SK-N-MC (cell line): ENCODE results near the gene CST5.
"Not testable (repeated sequence)": the region's sequence is repeated elsewhere in the genome, so short reads cannot be mapped to it uniquely, and the experiment has no call there.

Experiments used
- DNase-seq: peaks from one replicate; pipeline ENCODE4 v3.0.0-alpha.2; 2011; ENCODE audit warnings: low read depth, low spot score
- H3K27ac ChIP-seq: fragments of 200-600 bp; sonication (generic); 2 replicates; pipeline ENCODE4 v1.5.1; 2016; ENCODE audit warnings: mixed run types
- H3K36me3 ChIP-seq: fragments of 200-600 bp; sonication (generic); 2 replicates; pipeline ENCODE4 v1.6.1; 2017; ENCODE audit warnings: antibody characterized with exemption, low read length, mixed read lengths; ENCODE audit not compliant: insufficient read depth
- H3K4me3 ChIP-seq: fragments of 200-600 bp; sonication (generic); 2 replicates; pipeline ENCODE4 v1.5.1; 2016
- H3K9ac ChIP-seq: fragments of 200-600 bp; sonication (generic); 2 replicates; pipeline ENCODE4 v1.8.0; 2017; ENCODE audit warnings: mixed run types, mixed read lengths; ENCODE audit not compliant: insufficient read length
- H3K9me3 ChIP-seq: fragments of 200-600 bp; sonication (generic); 2 replicates; pipeline ENCODE4 v1.6.1; 2017; ENCODE audit warnings: low read depth, mild to moderate bottlenecking, antibody characterized with exemption, low read length, moderate library complexity, mixed read lengths
- EZH2 ChIP-seq: fragments of 200-600 bp; sonication (generic); IDR thresholded peaks from one replicate; pipeline ENCODE4 v1.6.1; 2017; ENCODE audit warnings: antibody characterized with exemption
- FOXP2 ChIP-seq: optimal IDR thresholded peaks from 2 replicates; pipeline ENCODE3; 2011; ENCODE audit warnings: mild to moderate bottlenecking, moderate library complexity; ENCODE audit not compliant: insufficient read depth; ENCODE audit errors: extremely low read length, control extremely low read depth
- POLR2AphosphoS5 ChIP-seq: IDR thresholded peaks from 2 replicates; pipeline ENCODE4 v1.6.1; 2012; ENCODE audit warnings: mild to moderate bottlenecking, low read depth, low read length, borderline replicate concordance

The CST5 gene

GRCh38 chr20:23832775-23833513 is 46.6 kb downstream of the CST5 start:
- Histone ChIP-seq H3K36me3 (no peaks in the 10 kb centered on the region), H3K9me3 (no peaks in the 10 kb centered on the region), H3K4me3 (no peak overlapping the region), H3K27ac (no peak overlapping the region), H3K9ac (no peak overlapping the region)
- no peak for TF ChIP-seq POLR2AphosphoS5
- no peak for TF ChIP-seq EZH2
- TF ChIP-seq FOXP2 = no peak
- no peak for DNase-seq

DNA sequence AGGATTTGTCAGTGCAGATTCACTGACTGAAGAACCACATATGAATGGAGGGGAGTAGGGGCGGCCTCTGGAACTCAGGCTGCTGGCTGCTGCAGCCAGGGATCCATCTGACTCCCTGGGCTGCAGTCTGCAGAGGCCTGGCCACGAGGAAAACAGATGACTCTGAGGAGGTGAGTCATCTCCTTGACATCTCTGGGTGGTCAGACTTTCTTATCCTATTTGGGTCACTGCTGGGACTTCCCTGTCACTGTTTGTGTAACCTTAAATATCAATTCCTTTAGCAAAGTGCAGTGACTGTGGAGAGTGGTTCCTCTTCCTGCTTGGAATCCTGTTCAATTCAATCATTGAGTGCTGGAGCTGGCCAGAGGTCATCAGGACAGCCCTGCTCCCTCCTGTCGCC is 47.6 kb downstream of the CST5 start:
- H3K4me3 ChIP-seq, H3K36me3 ChIP-seq, H3K9me3 ChIP-seq, H3K27ac ChIP-seq, DNase-seq, H3K9ac ChIP-seq: not testable (repeated sequence)

- H3K27ac ChIP-seq = no peak within 1 kb of the TSS
- no peaks in the 10 kb centered on the region for H3K36me3 ChIP-seq
- H3K9me3 ChIP-seq = no peaks in the 10 kb centered on the region
- TF ChIP-seq POLR2AphosphoS5 (no peak), FOXP2 (no peak), EZH2 (no peak)
- DNase-seq = no peak
- H3K9ac ChIP-seq = no peak within 1 kb of the TSS
- H3K4me3 ChIP-seq = no peak within 1 kb of the TSS
These were observed 53.0 kb downstream of the CST5 start, which contains the start of gene CST2 for GRCh38 chr20:23826541-23827021. CST2 (minus strand) TSS chr20:23826729; CDS start chr20:23826660, 69 bp downstream.
